Endothelial cell of umbilical vein (primary cell): ENCODE results near the gene STRA8. TPM values are rescaled to one million over a fixed set of nuclear protein-coding genes. Genes with fewer than 3 reads are reported as not detected.

ENCODE experiments used
- BruUV-seq: library from RNA; stranded (reverse); fragments of 400-500 nt; replicated peaks from 2 replicates; lab custom pipeline; 2021; lab: Mats Ljungman, UMichigan
- CTCF ChIA-PET: fragments of 300-600, 350-600 bp; sonication (Branson Sonifier 250); formaldehyde crosslinking; loops from one replicate; lab custom pipeline; 2021; ENCODE audit warnings: antibody characterized with exemption, inconsistent platforms; lab: Charles Lee
- POLR2A ChIA-PET: fragments of 300-600, 350-600 bp; sonication (Branson Sonifier 250); formaldehyde crosslinking; loops from one replicate; lab custom pipeline; 2021; ENCODE audit warnings: antibody characterized with exemption, inconsistent platforms; lab: Charles Lee
- DNase-seq: peaks from one replicate; pipeline ENCODE4 v3.0.0-alpha.2; 2011; ENCODE audit warnings: low read depth, low spot score
- FAIRE-seq: peaks from 2 replicates; lab custom pipeline; 2011; peaks lifted over from hg19 to GRCh38; lab: Jason Lieb, UNC
- H2AFZ ChIP-seq: 2 replicates; pipeline ENCODE4 v1.6.0; 2012; ENCODE audit warnings: low read depth, low read length, control low read depth, inconsistent platforms
- H3K27ac ChIP-seq: 2 replicates; pipeline ENCODE4 v1.5.1; 2011; ENCODE audit warnings: low read depth, mild to moderate bottlenecking, control low read depth, low read length, moderate library complexity; ENCODE audit not compliant: insufficient read depth
- H3K27me3 ChIP-seq, 2 experiments: 2 replicates each; pipeline versions ENCODE4 v1.6.0 to v1.6.1; 2011; ENCODE audit warnings: low read length in 2 of 2, mixed read lengths in 1 of 2; ENCODE audit not compliant: control insufficient read depth in 2 of 2, insufficient read depth in 2 of 2
- H3K36me3 ChIP-seq, 2 experiments: 2 replicates in 1 of 2; 3 replicates in 1 of 2; pipeline ENCODE4 v1.5.1; 2011; ENCODE audit warnings: low read length in 2 of 2, mild to moderate bottlenecking in 1 of 2, moderate library complexity in 1 of 2; ENCODE audit not compliant: control insufficient read depth in 2 of 2, insufficient read depth in 2 of 2; ENCODE audit errors: extremely low read depth in 1 of 2
- H3K4me1 ChIP-seq: 3 replicates; pipeline ENCODE4 v1.5.1; 2011; ENCODE audit warnings: mild to moderate bottlenecking, low read length; ENCODE audit not compliant: control insufficient read depth, insufficient read depth; ENCODE audit errors: extremely low read depth
- H3K4me2 ChIP-seq: 2 replicates; pipeline ENCODE4 v1.6.1; 2011; ENCODE audit warnings: low read length, control low read depth, mixed read lengths; ENCODE audit not compliant: insufficient read depth
- H3K4me3 ChIP-seq, 3 experiments: fragments of 200-600 bp in 1 of 3; sonication (generic), shearing (Covaris generic) in 1 of 3; replicated peaks in 1 of 3; 2 replicates each; pipeline ENCODE4 v1.5.1; 2011 to 2016; ENCODE audit warnings: control low read depth in 3 of 3, low read length in 3 of 3, mild to moderate bottlenecking in 2 of 3, inconsistent platforms in 1 of 3, low read depth in 1 of 3, moderate library complexity in 1 of 3; ENCODE audit not compliant: insufficient read depth in 1 of 3
- H3K79me2 ChIP-seq: 2 replicates; pipeline ENCODE4 v1.6.0; 2012; ENCODE audit warnings: low read length, inconsistent platforms; ENCODE audit not compliant: control insufficient read depth, insufficient read depth
- H3K9ac ChIP-seq: replicated peaks from 2 replicates; pipeline ENCODE3; 2011; ENCODE audit warnings: low read length, control low read depth; ENCODE audit not compliant: insufficient read depth; ENCODE audit errors: extremely low read depth
- H3K9me1 ChIP-seq: replicated peaks from 3 replicates; pipeline ENCODE4 v1.6.0; 2011; ENCODE audit warnings: mild to moderate bottlenecking, low read length; ENCODE audit not compliant: control insufficient read depth, insufficient read depth; ENCODE audit errors: extremely low read depth
- H3K9me3 ChIP-seq: replicated peaks from 2 replicates; pipeline ENCODE4 v1.5.1; 2012; ENCODE audit warnings: low read length, inconsistent platforms; ENCODE audit not compliant: control insufficient read depth, insufficient read depth
- H4K20me1 ChIP-seq: replicated peaks from 2 replicates; pipeline ENCODE3; 2011; ENCODE audit warnings: mild to moderate bottlenecking, low read length; ENCODE audit not compliant: control insufficient read depth, insufficient read depth; ENCODE audit errors: extremely low read depth
- CTCF ChIP-seq, 2 donors: IDR thresholded peaks; 1 replicate in 1 of 2; 2 replicates in 1 of 2; pipeline ENCODE4 v1.5.1; 2011; ENCODE audit warnings: low read length in 2 of 2, mild to moderate bottlenecking in 2 of 2, moderate library complexity in 2 of 2, control low read depth in 1 of 2, inconsistent platforms in 1 of 2, low read depth in 1 of 2; ENCODE audit not compliant: insufficient read depth in 1 of 2; ENCODE audit errors: extremely low read depth in 1 of 2
- EZH2 ChIP-seq: IDR thresholded peaks from 2 replicates; pipeline ENCODE4 v1.6.1; 2012; ENCODE audit warnings: borderline replicate concordance, low read depth, mild to moderate bottlenecking, moderate library complexity, low read length, inconsistent platforms; ENCODE audit not compliant: severe bottlenecking
- FOS ChIP-seq: IDR thresholded peaks from 2 replicates; pipeline ENCODE4 v1.6.1; 2011; ENCODE audit warnings: mild to moderate bottlenecking, low read length, moderate library complexity, borderline replicate concordance; ENCODE audit not compliant: insufficient read depth
- GATA2 ChIP-seq: IDR thresholded peaks from 2 replicates; pipeline ENCODE4 v1.7.0; 2011; ENCODE audit warnings: low read depth, mild to moderate bottlenecking, moderate library complexity, mixed read lengths, low read length; ENCODE audit not compliant: insufficient read length, insufficient read depth
- JUN ChIP-seq: IDR thresholded peaks from 2 replicates; pipeline ENCODE4 v1.6.1; 2011; ENCODE audit warnings: borderline replicate concordance, low read depth; ENCODE audit not compliant: insufficient read length, insufficient read depth
- MYC ChIP-seq: IDR thresholded peaks from one replicate; pipeline ENCODE4 v1.6.1; 2011; ENCODE audit warnings: mild to moderate bottlenecking, low read depth, low read length
- POLR2A ChIP-seq: IDR thresholded peaks from 2 replicates; pipeline ENCODE4 v1.6.1; 2012; ENCODE audit warnings: low read depth, mild to moderate bottlenecking, control low read depth, low read length
- POLR2AphosphoS5 ChIP-seq: IDR thresholded peaks from 2 replicates; pipeline ENCODE4 v1.6.1; 2012; ENCODE audit warnings: low read depth, mild to moderate bottlenecking, control low read depth, low read length, moderate library complexity; ENCODE audit not compliant: insufficient read depth
- dilution Hi-C: fragments of 300-500 bp; cut with MboI; formaldehyde crosslinking; loops from one replicate; pipeline ENCODE4 v1.15.0; 2019; ENCODE audit warnings: low sequenced_read_pairs; ENCODE audit not compliant: extremely low pct_ligation_motif_present
- intact Hi-C: fragments of 100-400 bp; cut with micrococcal nuclease; formaldehyde crosslinking; loops from one replicate; pipeline ENCODE4 v1.10.0; 2022
- polyA plus RNA-seq, 4 experiments: library from polyadenylated mRNA; depleted of rRNA in 3 of 4; stranded (reverse) in 3 of 4; unstranded in 1 of 4; fragments of >200 nt; gene quantifications; 2 replicates each; pipeline versions ENCODE4 v1.2.1 to v1.2.3, GENCODE V29; 2011 to 2012; ENCODE audit warnings: missing spikeins in 1 of 4
- total RNA-seq: library from RNA; stranded (reverse); gene quantifications from 2 replicates; pipeline ENCODE4 v1.2.3, GENCODE V29; 2021
- TF ChIP-seq, protein P1 (sequence below): IDR thresholded peaks from 2 replicates; pipeline ENCODE4 v1.6.1; 2011; ENCODE audit not compliant: insufficient read depth, insufficient read length

Gene STRA8
- total and polyA plus RNA-seq, 2 donors (not counting 3 experiments of a cell fraction or from before 2014, with no cell fraction given): not detected

- Histone ChIP-seq H3K27me3 (no peaks in the 10 kb centered on the region), H3K27ac (no peak overlapping the region), H3K9me3 (no peaks in the 10 kb centered on the region), H3K36me3 (no peaks in the 10 kb centered on the region), H4K20me1 (no peaks in the 10 kb centered on the region), H3K4me3 (no peak overlapping the region), H2AFZ (no peak overlapping the region), H3K9me1 (no peaks in the 10 kb centered on the region), H3K9ac (no peak overlapping the region), H3K79me2 (no peaks in the 10 kb centered on the region), H3K4me1 (peaks cover 18% of the 10 kb centered on the region), H3K4me2 (no peak overlapping the region)
- intact Hi-C loops: no loop called here
- DNase-seq (no peak), FAIRE-seq (no peak)
- BruUV-seq: no TSS peak
- CTCF ChIA-PET: interaction anchor here (0.8 to 1.5 kb wide), 2 partner anchors 16 to 20 kb away, joined by 3 read pairs; no protein-coding TSS in a partner anchor
- dilution Hi-C loops: no loop called here
- POLR2A ChIA-PET: no interaction called here
- TF ChIP-seq MYC: no peak
- TF ChIP-seq CTCF (IDR thresholded peaks at IDR 0.05; ENCODE audit: extremely low read depth in 1 of 2, insufficient read depth in 1 of 2, low read depth in 1 of 2, low read length in 2 of 2): no peak
- TF ChIP-seq GATA2: no peak
- TF ChIP-seq, protein P1, sequence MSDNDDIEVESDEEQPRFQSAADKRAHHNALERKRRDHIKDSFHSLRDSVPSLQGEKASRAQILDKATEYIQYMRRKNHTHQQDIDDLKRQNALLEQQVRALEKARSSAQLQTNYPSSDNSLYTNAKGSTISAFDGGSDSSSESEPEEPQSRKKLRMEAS: no peak
- TF ChIP-seq EZH2: no peak
- TF ChIP-seq POLR2A: no peak
- TF ChIP-seq POLR2AphosphoS5: no peak
- TF ChIP-seq FOS: no peak
- no peak for TF ChIP-seq JUN
Observed at GRCh38 chr7:135257790-135258189, 24.2 kb downstream of the STRA8 start.
